Measurements from ENCODE around the gene COL6A1. TPM values are rescaled to one million over a fixed set of nuclear protein-coding genes. Genes with fewer than 3 reads are reported as not detected.

COL6A1 gene
- total RNA-seq, 1 donor from 2014 or later, result 65.5 TPM

DNA sequence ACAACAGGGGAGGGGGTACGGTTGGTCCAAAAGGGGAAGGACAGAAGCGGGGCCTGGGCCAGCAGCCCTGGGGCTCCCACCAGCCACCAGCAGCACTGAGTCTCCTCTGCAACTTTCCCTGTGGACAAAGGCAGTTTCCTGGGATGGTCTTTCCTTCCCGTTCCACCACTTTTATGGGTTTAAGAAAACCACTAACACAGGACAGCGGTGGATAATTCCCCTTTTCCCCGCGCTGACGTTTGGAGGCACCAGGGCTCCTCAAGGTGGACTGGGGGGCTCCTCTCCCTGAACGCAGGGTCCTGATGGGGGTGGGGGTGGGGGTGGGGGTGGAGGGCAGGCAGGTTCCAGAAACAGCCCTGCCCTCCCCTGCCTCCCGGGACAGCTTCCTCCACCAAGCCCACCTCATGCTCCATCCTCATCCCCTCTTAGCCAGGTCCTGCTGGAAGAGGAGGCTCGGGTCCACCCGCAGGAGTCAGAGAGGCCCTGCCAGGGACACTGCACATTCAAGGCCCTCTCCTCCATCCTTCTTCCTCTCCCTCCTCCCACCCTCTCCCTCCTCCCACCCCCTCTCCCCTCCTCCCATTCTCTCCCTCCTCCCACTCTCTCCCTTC lies 4.8 kb upstream of the COL6A1 start:
- H3K36me3 Mint-ChIP-seq (ENCODE audit: low read depth, unreplicated experiment), result no peaks in the 10 kb centered on the region
- H3K27me3 Mint-ChIP-seq (ENCODE audit: unreplicated experiment), result peaks cover 3% of the 10 kb centered on the region
- no peaks in the 10 kb centered on the region for H3K9me3 Mint-ChIP-seq (ENCODE audit: unreplicated experiment)
- no peak overlapping the region for H3K27ac Mint-ChIP-seq (ENCODE audit: unreplicated experiment)
- TF ChIP-seq, protein P1, sequence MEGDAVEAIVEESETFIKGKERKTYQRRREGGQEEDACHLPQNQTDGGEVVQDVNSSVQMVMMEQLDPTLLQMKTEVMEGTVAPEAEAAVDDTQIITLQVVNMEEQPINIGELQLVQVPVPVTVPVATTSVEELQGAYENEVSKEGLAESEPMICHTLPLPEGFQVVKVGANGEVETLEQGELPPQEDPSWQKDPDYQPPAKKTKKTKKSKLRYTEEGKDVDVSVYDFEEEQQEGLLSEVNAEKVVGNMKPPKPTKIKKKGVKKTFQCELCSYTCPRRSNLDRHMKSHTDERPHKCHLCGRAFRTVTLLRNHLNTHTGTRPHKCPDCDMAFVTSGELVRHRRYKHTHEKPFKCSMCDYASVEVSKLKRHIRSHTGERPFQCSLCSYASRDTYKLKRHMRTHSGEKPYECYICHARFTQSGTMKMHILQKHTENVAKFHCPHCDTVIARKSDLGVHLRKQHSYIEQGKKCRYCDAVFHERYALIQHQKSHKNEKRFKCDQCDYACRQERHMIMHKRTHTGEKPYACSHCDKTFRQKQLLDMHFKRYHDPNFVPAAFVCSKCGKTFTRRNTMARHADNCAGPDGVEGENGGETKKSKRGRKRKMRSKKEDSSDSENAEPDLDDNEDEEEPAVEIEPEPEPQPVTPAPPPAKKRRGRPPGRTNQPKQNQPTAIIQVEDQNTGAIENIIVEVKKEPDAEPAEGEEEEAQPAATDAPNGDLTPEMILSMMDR (IDR thresholded peaks at IDR 0.05; ENCODE audit: unreplicated experiment), result no peak
- peak; percentile 5 for DNase-seq (ENCODE audit: low spot score)
- no peak overlapping the region for H3K4me3 Mint-ChIP-seq (ENCODE audit: unreplicated experiment)
- peaks cover 14% of the 10 kb centered on the region for H3K4me1 Mint-ChIP-seq (ENCODE audit: unreplicated experiment)

- peaks cover 3% of the 10 kb centered on the region for H3K27me3 Mint-ChIP-seq (ENCODE audit: unreplicated experiment)
- peak; percentile 11 for DNase-seq (ENCODE audit: low spot score)
Observed at GRCh38 chr21:45977396-45977795, 4.2 kb upstream of the COL6A1 start.

DNA sequence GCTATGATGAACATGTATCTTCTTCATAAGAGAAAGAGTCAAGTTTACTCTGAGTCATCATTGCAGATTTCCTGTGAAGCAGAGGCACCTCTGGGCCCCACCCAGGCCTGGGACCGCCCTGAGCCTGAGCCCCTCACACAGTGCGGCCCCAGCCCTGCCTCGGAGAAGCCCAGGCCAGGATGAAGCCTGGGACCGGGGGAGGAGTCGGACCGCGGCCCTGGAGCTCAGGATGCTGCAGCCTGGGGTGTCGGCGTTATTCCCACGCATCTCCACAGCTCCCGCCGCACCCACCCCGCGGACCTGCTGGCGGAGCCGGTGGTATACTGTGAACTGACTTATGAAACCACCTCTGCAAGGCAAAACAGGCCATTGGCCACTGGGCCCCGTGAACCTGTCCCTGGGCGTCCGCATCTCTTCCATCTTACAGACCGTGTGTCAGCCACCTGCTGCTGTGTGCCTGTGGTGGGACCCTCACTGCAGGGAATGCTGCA lies 2.4 kb upstream of the COL6A1 start:
- H3K9me3 Mint-ChIP-seq (ENCODE audit: unreplicated experiment), result no peaks in the 10 kb centered on the region
- H3K27me3 Mint-ChIP-seq (ENCODE audit: unreplicated experiment), result peaks cover 3% of the 10 kb centered on the region
- H3K4me3 Mint-ChIP-seq (ENCODE audit: unreplicated experiment), result no peak overlapping the region
- no peak for DNase-seq (ENCODE audit: low spot score)
- peaks cover 14% of the 10 kb centered on the region for H3K4me1 Mint-ChIP-seq (ENCODE audit: unreplicated experiment)
- H3K36me3 Mint-ChIP-seq (ENCODE audit: low read depth, unreplicated experiment), result no peaks in the 10 kb centered on the region
- H3K27ac Mint-ChIP-seq (ENCODE audit: unreplicated experiment), result no peak overlapping the region
- TF ChIP-seq, protein P1 (IDR thresholded peaks at IDR 0.05; ENCODE audit: unreplicated experiment), result no peak

More at GRCh38 chr21:45977396-45977795, 4.2 kb upstream of the COL6A1 start:
- H3K4me1 Mint-ChIP-seq (ENCODE audit: unreplicated experiment), result peaks cover 14% of the 10 kb centered on the region
- no peaks in the 10 kb centered on the region for H3K36me3 Mint-ChIP-seq (ENCODE audit: low read depth, unreplicated experiment)
- TF ChIP-seq, protein P1 (IDR thresholded peaks at IDR 0.05; ENCODE audit: unreplicated experiment), result no peak
- H3K27ac Mint-ChIP-seq (ENCODE audit: unreplicated experiment), result no peak overlapping the region
- no peaks in the 10 kb centered on the region for H3K9me3 Mint-ChIP-seq (ENCODE audit: unreplicated experiment)
- no peak overlapping the region for H3K4me3 Mint-ChIP-seq (ENCODE audit: unreplicated experiment)

- Mint-ChIP-seq H3K36me3 (ENCODE audit: low read depth, unreplicated experiment) (peaks cover 4% of the 10 kb centered on the region), H3K4me3 (ENCODE audit: unreplicated experiment) (no peak overlapping the region), H3K27ac (ENCODE audit: unreplicated experiment) (no peak overlapping the region), H3K27me3 (ENCODE audit: unreplicated experiment) (peaks cover 5% of the 10 kb centered on the region), H3K9me3 (ENCODE audit: unreplicated experiment) (no peaks in the 10 kb centered on the region), H3K4me1 (ENCODE audit: unreplicated experiment) (peaks cover 14% of the 10 kb centered on the region)
- TF ChIP-seq, protein P1 (IDR thresholded peaks at IDR 0.05; ENCODE audit: unreplicated experiment), result no peak
- no peak for DNase-seq (ENCODE audit: low spot score)
Observed at GRCh38 chr21:45979651-45980050, 1.9 kb upstream of the COL6A1 start.

DNA sequence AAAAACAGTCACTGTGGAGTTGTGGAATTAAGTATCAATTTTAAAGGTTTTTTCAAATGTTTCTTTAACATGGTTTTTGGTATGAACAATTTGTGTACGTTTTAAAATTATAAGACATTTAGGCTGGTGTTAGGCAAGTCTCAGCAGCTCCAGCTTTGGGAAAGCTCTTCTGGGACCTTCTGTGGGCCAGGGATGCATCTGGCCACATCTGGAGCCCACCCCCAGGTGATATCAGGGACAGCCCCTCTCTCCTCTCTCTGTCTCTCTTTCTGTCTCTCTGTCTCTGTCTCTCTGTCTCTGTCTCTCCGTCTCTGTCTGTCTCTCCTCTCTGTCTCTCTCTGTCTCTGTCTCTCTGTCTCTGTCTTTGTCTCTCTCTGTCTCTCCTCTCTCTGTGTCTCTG lies 1.3 kb upstream of the COL6A1 start:
- Mint-ChIP-seq H3K27ac (ENCODE audit: unreplicated experiment) (no peak overlapping the region), H3K36me3 (ENCODE audit: low read depth, unreplicated experiment) (peaks cover 10% of the 10 kb centered on the region), H3K9me3 (ENCODE audit: unreplicated experiment) (no peaks in the 10 kb centered on the region), H3K4me3 (ENCODE audit: unreplicated experiment) (no peak overlapping the region), H3K4me1 (ENCODE audit: unreplicated experiment) (peaks cover 13% of the 10 kb centered on the region), H3K27me3 (ENCODE audit: unreplicated experiment) (peaks cover 9% of the 10 kb centered on the region)
- TF ChIP-seq, protein P1 (IDR thresholded peaks at IDR 0.05; ENCODE audit: unreplicated experiment), result no peak
- no peak for DNase-seq (ENCODE audit: low spot score)

All from endothelial cell (in vitro differentiated cells).